DMS153 (cell line): ENCODE measurements around the gene SCAP.

Experiments
- DNase-seq: peaks from one replicate; lab custom pipeline; 2025; lab: John Stamatoyannopoulos, UW

SCAP gene

GRCh38 chr3:47413751-47414150 is 62.0 kb downstream of the SCAP start:
- no peak for DNase-seq

- DNase-seq, result no peak
These were observed 62.8 kb downstream of the SCAP start for GRCh38 chr3:47412842-47413520.

GRCh38 chr3:47412453-47412756 is 63.3 kb downstream of the SCAP start:
- no peak for DNase-seq

GRCh38 chr3:47411696-47412452 is 63.9 kb downstream of the SCAP start:
- DNase-seq, result no peak

- no peak for DNase-seq
These were observed 64.7 kb downstream of the SCAP start for GRCh38 chr3:47410801-47411646.

- DNase-seq, result no peak
These were observed 65.4 kb downstream of the SCAP start for GRCh38 chr3:47410417-47410720.

GRCh38 chr3:47409688-47410416 is 65.9 kb downstream of the SCAP start:
- DNase-seq, result no peak

- no peak for DNase-seq
These were observed 66.5 kb downstream of the SCAP start for GRCh38 chr3:47409284-47409683.

- no peak for DNase-seq
These were observed 66.9 kb downstream of the SCAP start for GRCh38 chr3:47408839-47409229.

- no peak for DNase-seq
These were observed 67.6 kb downstream of the SCAP start for GRCh38 chr3:47407896-47408838.

- no peak for DNase-seq
These were observed 68.5 kb downstream of the SCAP start for GRCh38 chr3:47407237-47407636.

GRCh38 chr3:47406762-47407149 is 69.0 kb downstream of the SCAP start:
- DNase-seq, result no peak

- no peak for DNase-seq
These were observed 69.7 kb downstream of the SCAP start for GRCh38 chr3:47405820-47406761.

GRCh38 chr3:47404955-47405790 is 70.6 kb downstream of the SCAP start:
- no peak for DNase-seq

- DNase-seq, result no peak
These were observed 71.3 kb downstream of the SCAP start for GRCh38 chr3:47404431-47404876.

GRCh38 chr3:47399531-47400270 is 76.0 kb downstream of the SCAP start:
- DNase-seq, result no peak

GRCh38 chr3:47399016-47399415 is 76.7 kb downstream of the SCAP start:
- no peak for DNase-seq

GRCh38 chr3:47398228-47398627 is 77.5 kb downstream of the SCAP start:
- no peak for DNase-seq
